ENCODE data around the gene PRR14. TPM values are rescaled to one million over a fixed set of nuclear protein-coding genes. Genes with fewer than 3 reads are reported as not detected.

Gene PRR14
- total RNA-seq, 1 donor from 2014 or later, result 3.5 TPM

DNA sequence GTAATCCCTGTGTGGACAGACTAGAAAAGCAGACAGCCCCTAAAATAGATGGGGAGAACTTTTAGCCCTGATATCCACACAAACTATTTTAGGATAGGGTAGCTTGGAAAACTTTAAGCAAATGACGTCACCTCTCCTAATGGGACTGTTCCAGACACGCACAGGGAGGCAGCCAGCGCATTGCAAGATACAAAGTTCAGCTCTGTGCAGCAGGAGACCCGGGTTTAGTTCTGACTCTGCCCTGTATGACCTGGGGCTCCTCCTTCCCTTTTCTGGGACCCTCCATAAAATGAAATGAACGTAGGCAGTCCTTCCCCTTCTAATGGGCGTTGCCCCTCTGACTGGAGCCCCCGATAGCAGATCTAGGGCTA, 46.8 kb upstream of the PRR14 start:
- Histone ChIP-seq H2AFZ (replicated peaks) (no peak overlapping the region), H3F3A (ENCODE audit: low read depth) (peaks cover 13% of the 10 kb centered on the region), H4K20me1 (ENCODE audit: low read depth) (no peaks in the 10 kb centered on the region), H3K9ac (no peak overlapping the region), H3K9me3 (ENCODE audit: low read depth) (no peaks in the 10 kb centered on the region), H3K4me3 (no peak overlapping the region), H3K4me2 (no peak overlapping the region), H3K4me1 (no peaks in the 10 kb centered on the region), H3K36me3 (no peaks in the 10 kb centered on the region), H3K27ac (no peak overlapping the region), H3K79me2 (ENCODE audit: low read depth) (peaks cover 21% of the 10 kb centered on the region), H3K27me3 (no peaks in the 10 kb centered on the region)
- peaks cover 30% of the 10 kb centered on the region for H3K36me3 Mint-ChIP-seq
- no peaks in the 10 kb centered on the region for H3K4me1 Mint-ChIP-seq
- H3K27me3 Mint-ChIP-seq (ENCODE audit: insufficient read depth, low read depth), result no peaks in the 10 kb centered on the region
- DNase-seq (ENCODE audit: low spot score), result no peak
- no peak for TF ChIP-seq EZH2phosphoT487 (IDR thresholded peaks at IDR 0.05)
- TF ChIP-seq, protein P1, sequence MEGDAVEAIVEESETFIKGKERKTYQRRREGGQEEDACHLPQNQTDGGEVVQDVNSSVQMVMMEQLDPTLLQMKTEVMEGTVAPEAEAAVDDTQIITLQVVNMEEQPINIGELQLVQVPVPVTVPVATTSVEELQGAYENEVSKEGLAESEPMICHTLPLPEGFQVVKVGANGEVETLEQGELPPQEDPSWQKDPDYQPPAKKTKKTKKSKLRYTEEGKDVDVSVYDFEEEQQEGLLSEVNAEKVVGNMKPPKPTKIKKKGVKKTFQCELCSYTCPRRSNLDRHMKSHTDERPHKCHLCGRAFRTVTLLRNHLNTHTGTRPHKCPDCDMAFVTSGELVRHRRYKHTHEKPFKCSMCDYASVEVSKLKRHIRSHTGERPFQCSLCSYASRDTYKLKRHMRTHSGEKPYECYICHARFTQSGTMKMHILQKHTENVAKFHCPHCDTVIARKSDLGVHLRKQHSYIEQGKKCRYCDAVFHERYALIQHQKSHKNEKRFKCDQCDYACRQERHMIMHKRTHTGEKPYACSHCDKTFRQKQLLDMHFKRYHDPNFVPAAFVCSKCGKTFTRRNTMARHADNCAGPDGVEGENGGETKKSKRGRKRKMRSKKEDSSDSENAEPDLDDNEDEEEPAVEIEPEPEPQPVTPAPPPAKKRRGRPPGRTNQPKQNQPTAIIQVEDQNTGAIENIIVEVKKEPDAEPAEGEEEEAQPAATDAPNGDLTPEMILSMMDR (IDR thresholded peaks at IDR 0.05), result no peak
- TF ChIP-seq EZH2 (IDR thresholded peaks at IDR 0.05), result no peak
- H3K27ac Mint-ChIP-seq, result no peak overlapping the region
- H3K9me3 Mint-ChIP-seq, result peaks cover 4% of the 10 kb centered on the region
- no peak overlapping the region for H3K4me3 Mint-ChIP-seq

DNA sequence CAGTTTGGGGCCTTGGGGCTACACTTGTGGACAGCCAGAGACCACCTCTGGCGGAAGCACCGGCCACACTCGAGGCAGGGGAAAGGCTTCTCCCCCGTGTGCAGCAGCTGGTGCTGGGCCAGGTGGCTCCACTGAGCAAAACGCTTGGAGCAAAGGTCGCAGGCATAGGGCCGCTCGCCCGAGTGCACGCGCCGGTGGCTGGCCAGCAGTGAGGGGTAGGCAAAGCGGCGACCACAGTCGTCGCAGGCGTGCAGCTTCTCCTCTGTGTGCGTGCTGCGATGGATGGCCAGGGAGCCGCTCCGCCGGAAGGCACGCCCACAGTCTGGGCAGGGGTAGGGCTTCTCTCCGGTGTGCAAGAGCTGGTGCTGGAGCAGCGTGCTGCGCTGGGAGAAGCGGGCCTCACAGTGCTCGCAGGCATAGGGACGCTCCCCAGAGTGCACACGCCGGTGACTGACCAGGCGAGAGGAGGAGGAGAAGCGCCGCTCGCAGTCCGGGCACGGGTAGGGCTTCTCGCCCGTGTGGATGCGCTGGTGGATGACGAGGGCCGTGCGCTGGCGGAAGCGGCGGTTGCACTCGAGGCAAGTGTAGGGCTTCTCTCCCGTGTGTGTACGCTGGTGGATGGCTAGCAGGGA, 46.3 kb upstream of the PRR14 start:
- no peak overlapping the region for H3K4me3 ChIP-seq
- Mint-ChIP-seq H3K27me3 (ENCODE audit: insufficient read depth, low read depth) (no peaks in the 10 kb centered on the region), H3K27ac (no peak overlapping the region), H3K4me1 (no peaks in the 10 kb centered on the region), H3K4me3 (no peak overlapping the region), H3K36me3 (peaks cover 30% of the 10 kb centered on the region), H3K9me3 (peaks cover 4% of the 10 kb centered on the region)
- H3K79me2 ChIP-seq (ENCODE audit: low read depth), result peaks cover 26% of the 10 kb centered on the region
- no peak overlapping the region for H3K9ac ChIP-seq
- no peaks in the 10 kb centered on the region for H3K9me3 ChIP-seq (ENCODE audit: low read depth)
- H4K20me1 ChIP-seq (ENCODE audit: low read depth), result no peaks in the 10 kb centered on the region
- DNase-seq (ENCODE audit: low spot score), result no peak
- no peaks in the 10 kb centered on the region for H3K4me1 ChIP-seq
- H3K27me3 ChIP-seq, result no peaks in the 10 kb centered on the region
- no peak overlapping the region for H2AFZ ChIP-seq (replicated peaks)
- no peaks in the 10 kb centered on the region for H3K36me3 ChIP-seq
- TF ChIP-seq EZH2phosphoT487 (IDR thresholded peaks at IDR 0.05) (no peak), EZH2 (IDR thresholded peaks at IDR 0.05) (no peak)
- TF ChIP-seq, protein P1 (IDR thresholded peaks at IDR 0.05), result no peak
- no peak overlapping the region for H3K4me2 ChIP-seq
- peaks cover 13% of the 10 kb centered on the region for H3F3A ChIP-seq (ENCODE audit: low read depth)
- no peak overlapping the region for H3K27ac ChIP-seq

DNA sequence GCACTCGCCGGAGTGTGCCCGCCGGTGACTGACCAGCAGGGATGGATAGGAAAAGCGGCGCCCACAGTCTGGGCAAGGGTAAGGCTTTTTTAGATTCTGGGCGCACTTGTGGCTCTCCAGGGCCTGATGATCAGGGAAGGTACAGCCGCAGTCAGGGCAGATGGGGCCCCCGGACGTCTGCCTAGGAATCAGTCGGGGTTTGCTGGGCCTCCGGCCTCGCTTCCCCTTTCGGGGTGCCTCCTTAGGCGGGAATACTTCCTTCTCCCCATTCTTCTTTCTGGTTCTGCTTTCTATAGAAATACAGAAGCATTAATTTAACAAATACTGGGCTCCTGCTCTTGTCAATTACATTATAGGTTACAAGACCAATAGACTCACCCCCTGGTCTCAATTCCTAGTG, 45.6 kb upstream of the PRR14 start:
- Histone ChIP-seq H3K9ac (no peak overlapping the region), H3K4me3 (no peak overlapping the region), H3K27ac (no peak overlapping the region), H2AFZ (replicated peaks) (no peak overlapping the region), H3K9me3 (ENCODE audit: low read depth) (no peaks in the 10 kb centered on the region), H3K36me3 (no peaks in the 10 kb centered on the region), H3K4me1 (no peaks in the 10 kb centered on the region), H3F3A (ENCODE audit: low read depth) (peaks cover 13% of the 10 kb centered on the region), H3K27me3 (no peaks in the 10 kb centered on the region), H4K20me1 (ENCODE audit: low read depth) (no peaks in the 10 kb centered on the region), H3K79me2 (ENCODE audit: low read depth) (peaks cover 31% of the 10 kb centered on the region), H3K4me2 (no peak overlapping the region)
- H3K4me3 Mint-ChIP-seq, result peak overlapping the region; percentile 22
- H3K27ac Mint-ChIP-seq, result no peak overlapping the region
- H3K36me3 Mint-ChIP-seq, result peaks cover 30% of the 10 kb centered on the region
- DNase-seq (ENCODE audit: low spot score), result no peak
- TF ChIP-seq, protein P1 (IDR thresholded peaks at IDR 0.05), result no peak
- TF ChIP-seq EZH2phosphoT487 (IDR thresholded peaks at IDR 0.05), result no peak
- TF ChIP-seq EZH2 (IDR thresholded peaks at IDR 0.05), result no peak
- H3K27me3 Mint-ChIP-seq (ENCODE audit: insufficient read depth, low read depth), result no peaks in the 10 kb centered on the region
- peaks cover 4% of the 10 kb centered on the region for H3K9me3 Mint-ChIP-seq
- H3K4me1 Mint-ChIP-seq, result peaks cover under 1% of the 10 kb centered on the region
